Measurements from ENCODE around the gene VSX1.

GRCh38 chr20:25072226-25072811 is 9.6 kb downstream of the VSX1 start:
- TF ChIP-seq, protein P1, sequence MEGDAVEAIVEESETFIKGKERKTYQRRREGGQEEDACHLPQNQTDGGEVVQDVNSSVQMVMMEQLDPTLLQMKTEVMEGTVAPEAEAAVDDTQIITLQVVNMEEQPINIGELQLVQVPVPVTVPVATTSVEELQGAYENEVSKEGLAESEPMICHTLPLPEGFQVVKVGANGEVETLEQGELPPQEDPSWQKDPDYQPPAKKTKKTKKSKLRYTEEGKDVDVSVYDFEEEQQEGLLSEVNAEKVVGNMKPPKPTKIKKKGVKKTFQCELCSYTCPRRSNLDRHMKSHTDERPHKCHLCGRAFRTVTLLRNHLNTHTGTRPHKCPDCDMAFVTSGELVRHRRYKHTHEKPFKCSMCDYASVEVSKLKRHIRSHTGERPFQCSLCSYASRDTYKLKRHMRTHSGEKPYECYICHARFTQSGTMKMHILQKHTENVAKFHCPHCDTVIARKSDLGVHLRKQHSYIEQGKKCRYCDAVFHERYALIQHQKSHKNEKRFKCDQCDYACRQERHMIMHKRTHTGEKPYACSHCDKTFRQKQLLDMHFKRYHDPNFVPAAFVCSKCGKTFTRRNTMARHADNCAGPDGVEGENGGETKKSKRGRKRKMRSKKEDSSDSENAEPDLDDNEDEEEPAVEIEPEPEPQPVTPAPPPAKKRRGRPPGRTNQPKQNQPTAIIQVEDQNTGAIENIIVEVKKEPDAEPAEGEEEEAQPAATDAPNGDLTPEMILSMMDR (IDR thresholded peaks at IDR 0.05) = no peak
- TF ChIP-seq POLR2A (IDR thresholded peaks at IDR 0.05) = no peak
